HepG2 (cell line): Measurements from ENCODE around the gene ELAPOR1. TPM values are rescaled to one million over a fixed set of nuclear protein-coding genes. Genes with fewer than 3 reads are reported as not detected.

ENCODE experiments used
- ARNTL ChIP-seq: sonication (generic); formaldehyde crosslinking; IDR thresholded peaks from 2 replicates; pipeline ENCODE4 v1.4.0; 2020; ENCODE audit warnings: mild to moderate bottlenecking, missing genetic modification reagents
- EP300 ChIP-seq, 3 experiments: sonication (generic) in 1 of 3; formaldehyde crosslinking in 1 of 3; IDR thresholded peaks; 2 replicates each; pipeline versions ENCODE4 v1.5.1 to v1.6.1; 2011 to 2020; ENCODE audit warnings: low read depth in 2 of 3, low read length in 2 of 3, borderline replicate concordance in 1 of 3, improper control_type of control experiment in 1 of 3, mild to moderate bottlenecking in 1 of 3, missing genetic modification reagents in 1 of 3, moderate library complexity in 1 of 3
- FOXA1 ChIP-seq, 2 experiments: fragments of 450-650 bp in 1 of 2; sonication (generic) in 1 of 2; formaldehyde crosslinking in 1 of 2; IDR thresholded peaks; 2 replicates each; pipeline versions ENCODE4 v1.4.0 to v1.6.1; 2016 to 2020; ENCODE audit warnings: missing genetic modification reagents in 1 of 2
- FOXP1 ChIP-seq, 2 experiments: fragments of 450-650 bp in 1 of 2; IDR thresholded peaks; 2 replicates each; pipeline ENCODE4 v1.6.1; 2017 to 2018; ENCODE audit warnings: antibody characterized with exemption in 1 of 2
- HDAC2 ChIP-seq: sonication (generic); formaldehyde crosslinking; IDR thresholded peaks from 2 replicates; pipeline ENCODE4 v1.4.0; 2020; ENCODE audit warnings: missing genetic modification reagents
- HNF4G ChIP-seq, 2 experiments: sonication (generic) in 1 of 2; formaldehyde crosslinking in 1 of 2; IDR thresholded peaks; 2 replicates each; pipeline versions ENCODE4 v1.4.0 to v1.6.1; 2011 to 2020; ENCODE audit warnings: borderline replicate concordance in 2 of 2, low read depth in 2 of 2, mild to moderate bottlenecking in 2 of 2, low read length in 1 of 2, missing genetic modification reagents in 1 of 2, moderate library complexity in 1 of 2
- KDM5A ChIP-seq: fragments of 200-600 bp; sonication (generic); IDR thresholded peaks from 2 replicates; pipeline ENCODE4 v1.7.0; 2018; ENCODE audit warnings: antibody characterized with exemption, mild to moderate bottlenecking, low read length, borderline replicate concordance
- RXRB ChIP-seq: IDR thresholded peaks from 2 replicates; pipeline ENCODE4 v1.6.1; 2016; ENCODE audit warnings: borderline replicate concordance, missing genetic modification reagents, missing compliant biosample characterization
- SALL2 ChIP-seq: sonication (generic); formaldehyde crosslinking; IDR thresholded peaks from 2 replicates; pipeline ENCODE4 v1.8.1; 2023; ENCODE audit warnings: mild to moderate bottlenecking, missing genetic modification reagents, inconsistent platforms
- SRSF4 ChIP-seq: fragments of 200-400 bp; formaldehyde crosslinking; IDR thresholded peaks from one replicate; pipeline ENCODE4 v1.6.1; 2018; ENCODE audit warnings: mild to moderate bottlenecking, low read depth, low read length, moderate library complexity; ENCODE audit not compliant: poor library complexity, severe bottlenecking
- SRY ChIP-seq: sonication (generic); formaldehyde crosslinking; IDR thresholded peaks from 2 replicates; pipeline ENCODE4 v1.8.0; 2022; ENCODE audit warnings: mild to moderate bottlenecking, missing genetic modification reagents
- ZNF230 ChIP-seq: sonication (generic); formaldehyde crosslinking; IDR thresholded peaks from 2 replicates; pipeline ENCODE4 v1.4.0; 2020; ENCODE audit warnings: mild to moderate bottlenecking, missing genetic modification reagents
- ZNF264 ChIP-seq: sonication (generic); formaldehyde crosslinking; IDR thresholded peaks from 2 replicates; pipeline ENCODE4 v1.4.0; 2020; ENCODE audit warnings: missing genetic modification reagents
- ZNF775 ChIP-seq: sonication (generic); formaldehyde crosslinking; IDR thresholded peaks from 2 replicates; pipeline ENCODE4 v1.4.0; 2020; ENCODE audit warnings: missing genetic modification reagents, mild to moderate bottlenecking, moderate library complexity, borderline replicate concordance
- ZNF776 ChIP-seq: sonication (generic); formaldehyde crosslinking; IDR thresholded peaks from 2 replicates; pipeline ENCODE4 v1.4.0; 2020; ENCODE audit warnings: mild to moderate bottlenecking, missing genetic modification reagents
- polyA plus RNA-seq, 8 experiments: library from polyadenylated mRNA; depleted of rRNA in 3 of 8; stranded (reverse) in 7 of 8; unstranded in 1 of 8; fragments of >200 nt; fragmentation: Illumina TruSeq in 4 of 8; extraction: Trizol in 4 of 8; gene quantifications; 2 replicates each; pipeline versions ENCODE4 v1.2.1 to v1.2.3, GENCODE V29; 2011 to 2016; ENCODE audit warnings: low read depth in 4 of 8, missing spikeins in 1 of 8, mixed read lengths in 1 of 8; ENCODE audit not compliant: insufficient read depth in 1 of 8
- total RNA-seq, 5 experiments: library from RNA; depleted of rRNA; stranded (reverse); fragments of >200 nt; fragmentation: Illumina TruSeq; extraction: Trizol; gene quantifications; 2 replicates each; pipeline ENCODE4 v1.2.3, GENCODE V29; 2016; ENCODE audit warnings: low read depth in 1 of 5
- TF ChIP-seq, protein P1 (sequence below): IDR thresholded peaks from 2 replicates; pipeline ENCODE4 v1.6.1; 2016; ENCODE audit warnings: low read depth, borderline replicate concordance
- TF ChIP-seq, protein P2 (sequence below): sonication (generic); formaldehyde crosslinking; conservative IDR thresholded peaks from 2 replicates; pipeline ENCODE4 v1.4.0; 2020; ENCODE audit warnings: mild to moderate bottlenecking, missing genetic modification reagents, moderate library complexity
- TF ChIP-seq, protein P3 (sequence below): sonication (generic); formaldehyde crosslinking; IDR thresholded peaks from 2 replicates; pipeline ENCODE4 v1.4.0; 2020; ENCODE audit warnings: missing genetic modification reagents
- TF ChIP-seq, protein P4 (sequence below): IDR thresholded peaks from 2 replicates; pipeline ENCODE4 v1.6.1; 2016; ENCODE audit warnings: mild to moderate bottlenecking
- TF ChIP-seq, protein P5 (sequence below): sonication (generic); formaldehyde crosslinking; IDR thresholded peaks from 2 replicates; pipeline ENCODE4 v1.5.0; 2020; ENCODE audit warnings: missing genetic modification reagents, mild to moderate bottlenecking, borderline replicate concordance

Gene ELAPOR1
- total and polyA plus RNA-seq, 2 of the 13 experiments (the other 11 are each of a cell fraction or from before 2014, with no cell fraction given): 0.13 to 0.20 TPM

DNA sequence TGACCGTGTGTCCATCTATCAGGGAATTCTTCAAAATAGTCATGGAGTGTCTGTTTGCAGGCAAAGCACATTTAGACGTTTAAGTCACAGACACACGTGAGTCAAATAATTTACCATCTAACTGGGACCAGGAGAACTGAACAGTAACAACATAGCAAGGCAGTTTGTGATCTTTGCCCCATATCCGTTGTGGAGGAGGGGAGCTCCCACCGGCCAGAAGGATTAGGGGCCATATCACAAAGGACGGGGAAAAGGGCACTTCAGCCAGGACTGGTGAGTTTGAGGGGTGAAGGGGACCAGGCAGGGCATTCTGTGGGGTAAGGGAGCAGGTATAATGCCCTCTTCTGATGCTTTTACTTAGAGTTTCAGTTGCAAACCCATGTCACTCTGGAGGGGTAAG is 22.9 kb downstream of the ELAPOR1 start (continued):
- TF ChIP-seq, protein P1, sequence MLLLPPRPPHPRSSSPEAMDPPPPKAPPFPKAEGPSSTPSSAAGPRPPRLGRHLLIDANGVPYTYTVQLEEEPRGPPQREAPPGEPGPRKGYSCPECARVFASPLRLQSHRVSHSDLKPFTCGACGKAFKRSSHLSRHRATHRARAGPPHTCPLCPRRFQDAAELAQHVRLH (CRISPR knock-in tag): no peak
- TF ChIP-seq HNF4G (IDR thresholded peaks at IDR 0.05; ENCODE audit: borderline replicate concordance, low read depth, low read length) (peak; percentile 69; the same call in 1 of the 2 replicates), HNF4G (CRISPR knock-in tag; IDR thresholded peaks at IDR 0.05; ENCODE audit: borderline replicate concordance, low read depth) (no peak; the same call in 1 of the 2 replicates), ARNTL (CRISPR knock-in tag) (0 out of 2 replicates have a peak, but pooled peaks have one; percentile 26), RXRB (CRISPR knock-in tag) (peak; percentile 73), SALL2 (CRISPR knock-in tag) (no peak), EP300 (IDR thresholded peaks at IDR 0.05; ENCODE audit: low read depth in 2 of 2, low read length in 2 of 2) (peak in 1 of 2 experiments; percentile 73; a peak in 1 of 4 replicates), EP300 (CRISPR knock-in tag; IDR thresholded peaks at IDR 0.05; ENCODE audit: borderline replicate concordance) (peak; percentile 49; the same call in 1 of the 2 replicates), ZNF264 (CRISPR knock-in tag) (peak; percentile 97), ZNF775 (CRISPR knock-in tag) (no peak), ZNF776 (CRISPR knock-in tag) (no peak), SRSF4 (no peak), KDM5A (no peak), ZNF230 (no peak), FOXA1 (IDR thresholded peaks at IDR 0.05) (no peak), FOXA1 (CRISPR knock-in tag; IDR thresholded peaks at IDR 0.05) (no peak), FOXP1 (IDR thresholded peaks at IDR 0.05) (no peak), FOXP1 (CRISPR knock-in tag; IDR thresholded peaks at IDR 0.05) (no peak; the same call in 1 of the 2 replicates), SRY (CRISPR knock-in tag) (no peak), HDAC2 (CRISPR knock-in tag) (peak; percentile 39; the same call in 1 of the 2 replicates)
- TF ChIP-seq, protein P2, sequence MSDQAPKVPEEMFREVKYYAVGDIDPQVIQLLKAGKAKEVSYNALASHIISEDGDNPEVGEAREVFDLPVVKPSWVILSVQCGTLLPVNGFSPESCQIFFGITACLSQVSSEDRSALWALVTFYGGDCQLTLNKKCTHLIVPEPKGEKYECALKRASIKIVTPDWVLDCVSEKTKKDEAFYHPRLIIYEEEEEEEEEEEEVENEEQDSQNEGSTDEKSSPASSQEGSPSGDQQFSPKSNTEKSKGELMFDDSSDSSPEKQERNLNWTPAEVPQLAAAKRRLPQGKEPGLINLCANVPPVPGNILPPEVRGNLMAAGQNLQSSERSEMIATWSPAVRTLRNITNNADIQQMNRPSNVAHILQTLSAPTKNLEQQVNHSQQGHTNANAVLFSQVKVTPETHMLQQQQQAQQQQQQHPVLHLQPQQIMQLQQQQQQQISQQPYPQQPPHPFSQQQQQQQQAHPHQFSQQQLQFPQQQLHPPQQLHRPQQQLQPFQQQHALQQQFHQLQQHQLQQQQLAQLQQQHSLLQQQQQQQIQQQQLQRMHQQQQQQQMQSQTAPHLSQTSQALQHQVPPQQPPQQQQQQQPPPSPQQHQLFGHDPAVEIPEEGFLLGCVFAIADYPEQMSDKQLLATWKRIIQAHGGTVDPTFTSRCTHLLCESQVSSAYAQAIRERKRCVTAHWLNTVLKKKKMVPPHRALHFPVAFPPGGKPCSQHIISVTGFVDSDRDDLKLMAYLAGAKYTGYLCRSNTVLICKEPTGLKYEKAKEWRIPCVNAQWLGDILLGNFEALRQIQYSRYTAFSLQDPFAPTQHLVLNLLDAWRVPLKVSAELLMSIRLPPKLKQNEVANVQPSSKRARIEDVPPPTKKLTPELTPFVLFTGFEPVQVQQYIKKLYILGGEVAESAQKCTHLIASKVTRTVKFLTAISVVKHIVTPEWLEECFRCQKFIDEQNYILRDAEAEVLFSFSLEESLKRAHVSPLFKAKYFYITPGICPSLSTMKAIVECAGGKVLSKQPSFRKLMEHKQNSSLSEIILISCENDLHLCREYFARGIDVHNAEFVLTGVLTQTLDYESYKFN: peak; percentile 85
- TF ChIP-seq, protein P3, sequence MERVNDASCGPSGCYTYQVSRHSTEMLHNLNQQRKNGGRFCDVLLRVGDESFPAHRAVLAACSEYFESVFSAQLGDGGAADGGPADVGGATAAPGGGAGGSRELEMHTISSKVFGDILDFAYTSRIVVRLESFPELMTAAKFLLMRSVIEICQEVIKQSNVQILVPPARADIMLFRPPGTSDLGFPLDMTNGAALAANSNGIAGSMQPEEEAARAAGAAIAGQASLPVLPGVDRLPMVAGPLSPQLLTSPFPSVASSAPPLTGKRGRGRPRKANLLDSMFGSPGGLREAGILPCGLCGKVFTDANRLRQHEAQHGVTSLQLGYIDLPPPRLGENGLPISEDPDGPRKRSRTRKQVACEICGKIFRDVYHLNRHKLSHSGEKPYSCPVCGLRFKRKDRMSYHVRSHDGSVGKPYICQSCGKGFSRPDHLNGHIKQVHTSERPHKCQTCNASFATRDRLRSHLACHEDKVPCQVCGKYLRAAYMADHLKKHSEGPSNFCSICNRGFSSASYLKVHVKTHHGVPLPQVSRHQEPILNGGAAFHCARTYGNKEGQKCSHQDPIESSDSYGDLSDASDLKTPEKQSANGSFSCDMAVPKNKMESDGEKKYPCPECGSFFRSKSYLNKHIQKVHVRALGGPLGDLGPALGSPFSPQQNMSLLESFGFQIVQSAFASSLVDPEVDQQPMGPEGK (CRISPR knock-in tag): peak; percentile 36; the same call in 1 of the 2 replicates
- TF ChIP-seq, protein P4, sequence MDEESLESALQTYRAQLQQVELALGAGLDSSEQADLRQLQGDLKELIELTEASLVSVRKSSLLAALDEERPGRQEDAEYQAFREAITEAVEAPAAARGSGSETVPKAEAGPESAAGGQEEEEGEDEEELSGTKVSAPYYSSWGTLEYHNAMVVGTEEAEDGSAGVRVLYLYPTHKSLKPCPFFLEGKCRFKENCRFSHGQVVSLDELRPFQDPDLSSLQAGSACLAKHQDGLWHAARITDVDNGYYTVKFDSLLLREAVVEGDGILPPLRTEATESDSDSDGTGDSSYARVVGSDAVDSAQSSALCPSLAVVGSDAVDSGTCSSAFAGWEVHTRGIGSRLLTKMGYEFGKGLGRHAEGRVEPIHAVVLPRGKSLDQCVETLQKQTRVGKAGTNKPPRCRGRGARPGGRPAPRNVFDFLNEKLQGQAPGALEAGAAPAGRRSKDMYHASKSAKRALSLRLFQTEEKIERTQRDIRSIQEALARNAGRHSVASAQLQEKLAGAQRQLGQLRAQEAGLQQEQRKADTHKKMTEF (CRISPR knock-in tag): no peak; the same call in 1 of the 2 replicates
- TF ChIP-seq, protein P5, sequence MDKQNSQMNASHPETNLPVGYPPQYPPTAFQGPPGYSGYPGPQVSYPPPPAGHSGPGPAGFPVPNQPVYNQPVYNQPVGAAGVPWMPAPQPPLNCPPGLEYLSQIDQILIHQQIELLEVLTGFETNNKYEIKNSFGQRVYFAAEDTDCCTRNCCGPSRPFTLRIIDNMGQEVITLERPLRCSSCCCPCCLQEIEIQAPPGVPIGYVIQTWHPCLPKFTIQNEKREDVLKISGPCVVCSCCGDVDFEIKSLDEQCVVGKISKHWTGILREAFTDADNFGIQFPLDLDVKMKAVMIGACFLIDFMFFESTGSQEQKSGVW: no peak
